IgD-negative memory B cell (primary cell): Measurements from ENCODE around the gene SKAP2. TPM values are rescaled to one million over a fixed set of nuclear protein-coding genes. Genes with fewer than 3 reads are reported as not detected.

Experiments
- H3K27ac Mint-ChIP-seq, 3 donors: one replicate each; pipeline ENCODE4 v1.8.0; 2020 to 2022; ENCODE audit warnings: mild to moderate bottlenecking in 3 of 3, mixed read lengths in 3 of 3, moderate library complexity in 1 of 3
- H3K27me3 Mint-ChIP-seq: one replicate; pipeline ENCODE4 v1.8.0; 2021; ENCODE audit warnings: mixed read lengths
- H3K36me3 Mint-ChIP-seq: one replicate; pipeline ENCODE4 v1.8.0; 2020; ENCODE audit warnings: mild to moderate bottlenecking, mixed read lengths
- H3K4me1 Mint-ChIP-seq, 3 donors: one replicate each; pipeline ENCODE4 v1.8.0; 2020 to 2022; ENCODE audit warnings: mixed read lengths in 3 of 3, mild to moderate bottlenecking in 1 of 3
- H3K4me3 Mint-ChIP-seq, 4 donors: one replicate each; pipeline ENCODE4 v1.8.0; 2020 to 2022; ENCODE audit warnings: mild to moderate bottlenecking in 4 of 4, mixed read lengths in 4 of 4, moderate library complexity in 3 of 4
- H3K9me3 Mint-ChIP-seq, 3 donors: one replicate each; pipeline ENCODE4 v1.8.0; 2020 to 2021; ENCODE audit warnings: mixed read lengths in 3 of 3, mild to moderate bottlenecking in 1 of 3
- polyA plus RNA-seq: library from polyadenylated mRNA; unstranded; fragments of 300-500 nt; fragmentation: Illumina TruSeq; gene quantifications from one replicate; pipeline ENCODE4 v1.2.3, GENCODE V29; 2021

SKAP2 gene
- polyA plus RNA-seq, 1 donor from 2014 or later: 135 TPM

- Mint-ChIP-seq H3K9me3 (no peaks in the 10 kb centered on the region), H3K4me3 (no peak overlapping the region), H3K27me3 (no peaks in the 10 kb centered on the region), H3K27ac (no peak overlapping the region), H3K36me3 (peaks cover 1% of the 10 kb centered on the region), H3K4me1 (peaks cover 0 to 1% (median 0%) of the 10 kb centered on the region in 3 donors)
Observed at GRCh38 chr7:26642416-26642815, 222.0 kb downstream of the SKAP2 start.

GRCh38 chr7:26639695-26640094 lies 224.7 kb downstream of the SKAP2 start:
- Mint-ChIP-seq H3K4me3 (no peak overlapping the region), H3K36me3 (no peaks in the 10 kb centered on the region), H3K4me1 (no peaks in the 10 kb centered on the region), H3K27ac (no peak overlapping the region), H3K9me3 (no peaks in the 10 kb centered on the region), H3K27me3 (no peaks in the 10 kb centered on the region)

- Mint-ChIP-seq H3K4me3 (no peak overlapping the region), H3K27ac (no peak overlapping the region), H3K9me3 (no peaks in the 10 kb centered on the region), H3K36me3 (no peaks in the 10 kb centered on the region), H3K4me1 (no peaks in the 10 kb centered on the region), H3K27me3 (no peaks in the 10 kb centered on the region)
Observed at GRCh38 chr7:26639111-26639510, 225.3 kb downstream of the SKAP2 start.

GRCh38 chr7:26638140-26638539 lies 226.2 kb downstream of the SKAP2 start:
- no peaks in the 10 kb centered on the region for H3K36me3 Mint-ChIP-seq
- no peaks in the 10 kb centered on the region for H3K9me3 Mint-ChIP-seq
- no peaks in the 10 kb centered on the region for H3K27me3 Mint-ChIP-seq
- no peak overlapping the region for H3K27ac Mint-ChIP-seq
- H3K4me3 Mint-ChIP-seq: no peak overlapping the region
- peaks cover 0 to 3% (median 0%) of the 10 kb centered on the region in 3 donors for H3K4me1 Mint-ChIP-seq

- H3K4me1 Mint-ChIP-seq: peaks cover 0 to 3% (median 0%) of the 10 kb centered on the region in 3 donors
- no peaks in the 10 kb centered on the region for H3K36me3 Mint-ChIP-seq
- H3K4me3 Mint-ChIP-seq: no peak overlapping the region
- H3K27ac Mint-ChIP-seq: no peak overlapping the region
- H3K27me3 Mint-ChIP-seq: no peaks in the 10 kb centered on the region
- H3K9me3 Mint-ChIP-seq: no peaks in the 10 kb centered on the region
Observed at GRCh38 chr7:26637610-26638009, 226.8 kb downstream of the SKAP2 start.

- no peaks in the 10 kb centered on the region for H3K27me3 Mint-ChIP-seq
- no peaks in the 10 kb centered on the region for H3K36me3 Mint-ChIP-seq
- peaks cover 0 to 3% (median 0%) of the 10 kb centered on the region in 3 donors for H3K4me1 Mint-ChIP-seq
- no peak overlapping the region for H3K4me3 Mint-ChIP-seq
- H3K9me3 Mint-ChIP-seq: no peaks in the 10 kb centered on the region
- H3K27ac Mint-ChIP-seq: no peak overlapping the region
Observed at GRCh38 chr7:26636808-26637207, 227.6 kb downstream of the SKAP2 start.

- H3K27me3 Mint-ChIP-seq: no peaks in the 10 kb centered on the region
- H3K9me3 Mint-ChIP-seq: peaks cover 0 to 3% (median 0%) of the 10 kb centered on the region in 3 donors
- no peaks in the 10 kb centered on the region for H3K36me3 Mint-ChIP-seq
- H3K4me3 Mint-ChIP-seq: no peak overlapping the region
- H3K27ac Mint-ChIP-seq: no peak overlapping the region
- H3K4me1 Mint-ChIP-seq: peaks cover 0 to 3% (median 0%) of the 10 kb centered on the region in 3 donors
Observed at GRCh38 chr7:26633557-26633956, 230.8 kb downstream of the SKAP2 start.

- H3K4me3 Mint-ChIP-seq: no peak overlapping the region
- peaks cover 0 to 3% (median 0%) of the 10 kb centered on the region in 3 donors for H3K4me1 Mint-ChIP-seq
- peaks cover 0 to 3% (median 0%) of the 10 kb centered on the region in 3 donors for H3K9me3 Mint-ChIP-seq
- no peak overlapping the region for H3K27ac Mint-ChIP-seq
- no peaks in the 10 kb centered on the region for H3K27me3 Mint-ChIP-seq
- no peaks in the 10 kb centered on the region for H3K36me3 Mint-ChIP-seq
Observed at GRCh38 chr7:26631601-26632000, 232.8 kb downstream of the SKAP2 start.

- Mint-ChIP-seq H3K4me1 (peaks cover 0 to 3% (median 0%) of the 10 kb centered on the region in 3 donors), H3K4me3 (no peak overlapping the region), H3K36me3 (no peaks in the 10 kb centered on the region), H3K9me3 (peaks cover 0 to 3% (median 0%) of the 10 kb centered on the region in 3 donors), H3K27me3 (no peaks in the 10 kb centered on the region), H3K27ac (no peak overlapping the region)
Observed at GRCh38 chr7:26630941-26631580, 233.3 kb downstream of the SKAP2 start.

GRCh38 chr7:26630361-26630760 lies 234.0 kb downstream of the SKAP2 start:
- peaks cover 0 to 3% (median 0%) of the 10 kb centered on the region in 3 donors for H3K9me3 Mint-ChIP-seq
- H3K27ac Mint-ChIP-seq: no peak overlapping the region
- peaks cover 0 to 3% (median 0%) of the 10 kb centered on the region in 3 donors for H3K4me1 Mint-ChIP-seq
- H3K27me3 Mint-ChIP-seq: no peaks in the 10 kb centered on the region
- H3K4me3 Mint-ChIP-seq: no peak overlapping the region
- H3K36me3 Mint-ChIP-seq: no peaks in the 10 kb centered on the region

GRCh38 chr7:26629696-26630095 lies 234.7 kb downstream of the SKAP2 start:
- H3K4me3 Mint-ChIP-seq: no peak overlapping the region
- H3K9me3 Mint-ChIP-seq: peaks cover 0 to 3% (median 0%) of the 10 kb centered on the region in 3 donors
- no peak overlapping the region for H3K27ac Mint-ChIP-seq
- peaks cover 0 to 3% (median 0%) of the 10 kb centered on the region in 3 donors for H3K4me1 Mint-ChIP-seq
- H3K36me3 Mint-ChIP-seq: no peaks in the 10 kb centered on the region
- no peaks in the 10 kb centered on the region for H3K27me3 Mint-ChIP-seq

- Mint-ChIP-seq H3K27me3 (no peaks in the 10 kb centered on the region), H3K9me3 (peaks cover 0 to 3% (median 0%) of the 10 kb centered on the region in 3 donors), H3K4me1 (no peaks in the 10 kb centered on the region), H3K27ac (no peak overlapping the region), H3K36me3 (no peaks in the 10 kb centered on the region), H3K4me3 (no peak overlapping the region)
Observed at GRCh38 chr7:26627891-26628341, 236.5 kb downstream of the SKAP2 start.

GRCh38 chr7:26627221-26627620 lies 237.2 kb downstream of the SKAP2 start:
- no peaks in the 10 kb centered on the region for H3K27me3 Mint-ChIP-seq
- H3K36me3 Mint-ChIP-seq: no peaks in the 10 kb centered on the region
- no peak overlapping the region for H3K27ac Mint-ChIP-seq
- peaks cover 0 to 3% (median 0%) of the 10 kb centered on the region in 3 donors for H3K9me3 Mint-ChIP-seq
- H3K4me3 Mint-ChIP-seq: no peak overlapping the region
- no peaks in the 10 kb centered on the region for H3K4me1 Mint-ChIP-seq

- peaks cover 0 to 3% (median 0%) of the 10 kb centered on the region in 3 donors for H3K9me3 Mint-ChIP-seq
Observed at GRCh38 chr7:26626687-26627086, 237.7 kb downstream of the SKAP2 start.

GRCh38 chr7:26626156-26626555 lies 238.2 kb downstream of the SKAP2 start:
- Mint-ChIP-seq H3K27me3 (no peaks in the 10 kb centered on the region), H3K4me3 (no peak overlapping the region), H3K36me3 (no peaks in the 10 kb centered on the region), H3K27ac (no peak overlapping the region), H3K9me3 (peaks cover 0 to 3% (median 0%) of the 10 kb centered on the region in 3 donors), H3K4me1 (no peaks in the 10 kb centered on the region)

More at GRCh38 chr7:26626687-26627086, 237.7 kb downstream of the SKAP2 start:
- no peaks in the 10 kb centered on the region for H3K4me1 Mint-ChIP-seq
- H3K36me3 Mint-ChIP-seq: no peaks in the 10 kb centered on the region
- H3K27me3 Mint-ChIP-seq: no peaks in the 10 kb centered on the region
- H3K27ac Mint-ChIP-seq: no peak overlapping the region
- no peak overlapping the region for H3K4me3 Mint-ChIP-seq

- H3K27me3 Mint-ChIP-seq: no peaks in the 10 kb centered on the region
- no peak overlapping the region for H3K4me3 Mint-ChIP-seq
- no peaks in the 10 kb centered on the region for H3K36me3 Mint-ChIP-seq
- H3K4me1 Mint-ChIP-seq: no peaks in the 10 kb centered on the region
- H3K9me3 Mint-ChIP-seq: peaks cover 0 to 3% (median 0%) of the 10 kb centered on the region in 3 donors
- no peak overlapping the region for H3K27ac Mint-ChIP-seq
Observed at GRCh38 chr7:26625286-26625685, 239.1 kb downstream of the SKAP2 start.
